IPS-11a (cell line): ENCODE measurements around the gene FBXO46.
"Not testable (repeated sequence)": the region's sequence is repeated elsewhere in the genome, so short reads cannot be mapped to it uniquely, and the experiment has no call there.

Experiments
- H3K4me3 ChIP-seq: one replicate; pipeline ENCODE4 v1.5.1; 2013; ENCODE audit warnings: low read depth, low read length, control low read depth

FBXO46 gene

DNA sequence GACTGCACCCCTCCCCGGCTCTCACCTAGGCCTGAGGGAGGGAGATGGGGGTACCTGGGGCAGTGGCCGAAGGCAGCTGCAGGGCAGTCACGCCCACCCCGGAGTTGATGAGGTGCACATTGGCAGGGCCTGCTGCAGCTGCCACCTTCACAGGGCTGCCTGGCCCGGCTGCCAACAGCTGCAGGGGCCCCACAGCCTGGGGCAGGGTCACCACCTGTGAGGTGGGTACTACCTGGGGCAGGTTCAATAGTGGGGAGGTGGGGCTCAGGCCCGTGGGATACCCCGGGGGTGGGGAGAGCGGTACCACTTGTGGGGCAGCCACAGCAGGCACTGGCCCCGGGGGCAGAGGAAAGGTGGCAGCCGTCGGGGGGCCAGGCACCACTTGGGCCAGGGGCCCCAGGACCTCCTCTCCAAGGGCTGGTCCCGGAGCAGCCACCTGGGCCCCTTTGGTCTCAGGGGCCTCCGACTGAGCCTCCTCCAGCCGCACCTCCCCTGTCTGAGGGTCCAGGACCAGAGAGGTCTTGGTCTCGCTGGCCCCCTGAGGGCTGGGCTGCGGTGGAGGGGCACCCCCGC, 35.7 kb upstream of the FBXO46 start:
- H3K4me3 ChIP-seq = no peak overlapping the region

DNA sequence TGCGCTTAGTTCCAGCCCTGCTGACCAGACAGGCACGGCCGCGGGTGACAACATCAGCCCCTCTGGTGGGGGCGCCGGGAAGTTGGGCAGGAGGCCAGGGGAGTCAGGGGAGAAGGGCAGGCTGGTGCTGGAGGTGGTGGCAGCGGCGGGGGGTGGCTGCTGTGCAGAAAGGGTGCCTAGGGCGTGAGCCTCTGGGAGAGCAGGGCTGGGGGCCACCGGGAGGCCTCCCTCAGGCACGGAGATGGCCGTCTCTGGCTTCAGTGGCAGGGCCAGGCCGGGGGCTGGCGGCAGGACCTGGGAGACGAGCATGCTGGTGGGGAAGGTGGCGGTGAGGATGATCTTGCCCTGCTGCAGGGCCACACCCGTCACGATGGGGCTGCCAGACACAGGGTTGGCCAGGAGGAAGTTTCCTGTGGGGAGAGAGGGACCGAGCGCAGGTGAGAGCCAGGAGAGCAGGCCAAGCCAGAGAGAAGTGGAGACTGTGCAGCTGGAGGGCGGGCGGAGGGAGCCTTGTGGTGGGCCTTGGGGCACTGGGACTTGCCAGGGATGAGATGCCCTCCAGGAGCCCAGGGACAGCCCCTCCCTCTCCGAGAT, 35.1 kb upstream of the FBXO46 start:
- H3K4me3 ChIP-seq = no peak overlapping the region

DNA sequence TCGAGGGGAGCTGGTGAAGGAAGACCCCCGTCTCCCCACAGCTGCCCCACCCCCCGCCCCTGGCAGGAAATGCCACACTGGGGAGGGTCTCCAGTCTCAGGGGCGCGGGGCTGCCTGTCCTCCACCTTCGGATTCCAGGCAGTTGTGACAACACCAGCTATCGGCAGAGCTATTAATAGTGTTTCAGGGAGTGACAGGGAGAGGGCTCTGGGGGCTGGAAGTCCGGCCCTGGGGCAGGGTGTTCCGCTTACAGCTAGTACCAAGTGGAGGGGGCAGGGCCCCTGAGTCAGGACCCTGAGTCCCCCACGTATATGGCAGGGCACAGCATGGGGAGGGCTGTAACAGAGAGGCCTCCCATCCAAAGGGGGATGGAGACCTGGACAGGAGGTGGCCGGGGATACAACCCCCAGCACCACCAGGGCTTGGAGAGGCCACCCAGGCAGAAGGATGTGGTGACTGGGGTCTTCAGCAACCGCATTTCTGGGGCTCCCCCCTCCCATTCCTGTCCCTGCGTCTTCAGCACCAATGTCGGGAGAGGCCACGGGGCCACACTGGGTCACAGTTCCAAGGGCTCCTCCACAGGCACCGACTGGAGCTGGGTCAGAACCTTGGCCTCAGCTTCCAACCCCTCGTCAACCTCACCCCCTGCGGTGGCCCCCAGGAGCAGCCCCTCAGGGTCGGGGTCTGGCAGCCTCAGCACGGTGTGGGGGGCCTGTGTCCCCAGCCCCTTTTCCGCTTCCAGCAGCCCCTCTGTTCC, 34.4 kb upstream of the FBXO46 start:
- no peak overlapping the region for H3K4me3 ChIP-seq

DNA sequence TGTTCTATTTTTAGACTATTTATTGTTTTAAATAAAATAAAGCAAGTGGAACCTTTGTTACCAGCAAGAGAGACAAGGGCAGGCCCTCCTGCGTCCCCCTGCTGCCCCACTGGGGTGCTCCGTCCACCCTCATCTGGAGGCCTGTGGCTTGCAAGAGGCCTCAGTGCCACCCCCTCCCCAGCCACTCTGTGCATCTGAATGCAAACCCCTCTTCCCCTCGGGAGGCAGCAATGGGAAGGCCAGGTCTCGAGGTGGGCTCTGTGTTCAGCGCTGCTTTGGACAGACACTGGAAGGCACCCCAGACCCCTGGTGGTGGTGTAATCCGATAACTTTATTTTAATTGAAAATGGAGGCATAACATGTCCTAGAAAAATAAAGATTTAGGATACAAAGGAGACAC, 33.8 kb upstream of the FBXO46 start:
- H3K4me3 ChIP-seq = no peak overlapping the region

DNA sequence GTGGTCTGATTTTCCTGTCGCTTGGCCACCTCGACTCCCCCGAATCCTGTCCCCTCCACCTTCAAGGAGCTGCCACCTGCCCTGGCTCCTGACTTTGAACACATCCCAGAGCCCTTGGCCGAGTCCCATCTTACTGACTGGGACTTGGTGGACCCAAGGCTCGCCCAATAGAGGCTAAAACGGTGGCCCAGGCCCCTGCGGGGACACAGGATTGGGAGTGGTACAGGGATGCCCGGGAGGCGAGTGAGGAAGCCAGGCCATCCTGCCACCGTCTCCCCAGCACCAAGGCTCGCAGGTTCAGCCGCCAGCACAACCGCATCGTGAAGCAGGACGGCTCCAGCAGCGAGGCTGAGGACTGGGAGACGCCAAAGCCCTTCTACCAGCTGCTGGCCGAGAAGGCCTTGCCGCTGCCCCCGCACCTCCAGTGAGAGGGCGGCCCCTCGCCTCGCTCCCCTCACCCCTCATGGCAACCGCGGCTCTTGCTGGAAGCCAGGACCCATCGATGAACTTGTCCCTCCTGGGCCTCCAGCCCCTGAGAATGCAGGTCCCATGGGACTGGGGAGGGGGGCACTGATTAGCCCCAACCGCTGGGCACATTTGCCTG, 33.1 kb upstream of the FBXO46 start:
- H3K4me3 ChIP-seq = no peak overlapping the region

DNA sequence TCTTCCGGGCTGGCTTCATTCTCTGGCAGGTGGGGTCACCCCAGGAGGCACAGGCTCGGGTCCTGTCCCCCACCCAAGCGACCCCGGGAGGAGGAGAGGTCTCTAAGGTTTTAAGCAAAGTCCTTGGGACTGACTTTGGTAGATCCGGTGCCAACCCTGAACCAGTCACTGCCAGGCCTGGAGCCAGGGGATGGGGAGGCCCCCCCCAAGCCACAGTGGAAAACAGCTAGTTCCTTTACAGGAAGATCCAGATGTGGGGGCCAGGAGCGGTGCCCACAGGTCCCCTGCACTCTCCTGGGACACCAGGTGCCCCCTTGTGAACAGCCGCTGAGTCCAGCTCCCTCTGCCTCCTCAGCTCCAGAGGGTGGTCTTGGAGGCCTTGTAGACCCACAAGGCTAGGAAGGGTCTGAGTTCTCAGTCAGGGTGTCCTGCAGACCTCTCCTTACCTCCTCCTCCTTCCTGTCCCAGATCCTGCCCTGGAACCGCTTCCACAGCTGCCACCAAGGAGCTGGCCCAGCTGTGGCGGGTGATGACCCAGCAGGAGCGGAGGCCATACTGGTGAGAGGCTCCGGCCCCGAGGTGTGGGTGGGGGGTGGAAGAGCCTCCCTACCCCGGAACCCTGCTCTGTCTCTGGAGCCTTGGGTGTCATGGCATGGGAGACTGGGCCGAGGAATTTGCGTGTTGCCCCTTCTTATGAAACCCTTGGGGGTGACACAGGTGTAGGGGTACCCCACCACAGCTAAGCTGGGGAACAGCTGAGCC, 32.4 kb upstream of the FBXO46 start:
- H3K4me3 ChIP-seq = no peak overlapping the region

DNA sequence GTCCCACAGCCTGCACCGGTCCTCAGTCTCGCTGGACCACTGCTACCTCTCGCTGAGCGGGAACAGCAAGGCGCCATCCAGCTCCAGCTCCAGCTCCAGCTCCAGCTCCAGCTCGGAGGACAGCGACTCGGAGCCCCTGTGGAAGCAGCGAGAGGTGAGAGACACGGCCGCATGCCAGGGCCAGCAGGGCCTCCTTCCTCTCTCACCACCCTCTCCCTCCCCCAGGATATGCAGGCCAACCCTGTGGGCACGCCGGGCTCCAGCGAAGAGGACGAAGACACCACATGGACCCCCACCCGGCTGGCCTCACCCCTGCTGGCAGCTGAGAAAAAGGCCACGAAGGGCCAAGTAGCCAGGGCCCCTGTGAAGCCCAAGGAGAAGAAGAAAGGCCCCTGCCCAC, 31.0 kb upstream of the FBXO46 start:
- no peak overlapping the region for H3K4me3 ChIP-seq

DNA sequence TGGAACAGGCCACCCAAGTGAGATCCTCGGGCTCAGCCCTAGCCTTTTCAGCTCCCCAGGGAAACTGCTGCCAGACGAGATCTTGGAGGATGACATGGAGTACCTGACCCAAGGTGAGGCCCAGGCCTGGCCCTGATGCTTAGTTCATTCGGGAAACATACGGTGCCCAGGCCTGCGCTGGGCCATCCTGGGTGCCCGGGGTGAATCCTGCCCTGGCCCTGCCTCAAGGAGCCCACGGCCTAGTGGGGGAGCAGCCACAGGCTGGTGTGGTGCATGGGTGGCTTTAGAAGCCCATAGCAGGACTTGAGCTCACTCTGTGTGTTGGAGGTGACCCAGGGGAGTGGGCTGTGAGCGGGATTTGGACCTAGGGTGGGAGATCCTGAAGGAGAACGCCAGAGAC, 28.2 kb upstream of the FBXO46 start:
- H3K4me3 ChIP-seq = no peak overlapping the region

DNA sequence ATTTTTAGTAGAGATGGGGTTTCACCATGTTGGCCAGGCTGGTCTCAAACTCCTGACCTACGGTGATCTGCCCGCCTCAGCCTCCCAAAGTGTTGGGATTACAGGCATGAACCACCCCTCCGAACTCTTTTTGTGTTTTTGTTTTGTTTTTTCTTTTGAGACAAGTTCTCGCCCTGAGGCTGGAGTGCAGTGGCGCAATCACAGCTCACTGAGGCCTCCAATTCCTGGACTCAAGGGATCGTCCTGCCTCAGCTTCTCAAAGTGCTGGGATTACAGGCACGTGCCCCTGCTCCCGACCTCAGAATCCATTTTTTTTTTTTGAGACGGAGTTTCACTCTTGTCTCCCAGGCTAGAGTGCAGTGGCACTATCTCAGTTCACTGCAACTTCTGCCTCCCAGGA, 27.0 kb upstream of the FBXO46 start:
- H3K4me3 ChIP-seq = no peak overlapping the region

DNA sequence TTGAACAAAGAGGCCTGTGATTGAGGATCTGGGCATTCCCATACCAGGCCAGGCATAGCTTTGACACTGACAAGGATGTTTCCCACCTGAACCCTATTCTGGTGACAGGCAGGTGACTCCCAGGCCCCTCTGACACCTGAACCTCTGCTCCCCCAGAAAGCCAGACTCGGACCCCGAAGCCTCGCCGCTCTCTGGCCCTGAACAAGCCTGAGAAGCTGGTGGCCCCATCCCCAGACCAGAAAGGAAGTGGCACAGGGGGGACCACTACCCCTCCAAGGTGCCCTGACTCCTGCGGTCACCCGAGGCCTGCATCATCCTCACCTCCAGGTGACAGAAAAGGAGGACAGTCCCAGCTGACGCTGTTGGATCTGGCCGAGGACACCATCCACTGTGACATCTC, 23.6 kb upstream of the FBXO46 start:
- no peak overlapping the region for H3K4me3 ChIP-seq

DNA sequence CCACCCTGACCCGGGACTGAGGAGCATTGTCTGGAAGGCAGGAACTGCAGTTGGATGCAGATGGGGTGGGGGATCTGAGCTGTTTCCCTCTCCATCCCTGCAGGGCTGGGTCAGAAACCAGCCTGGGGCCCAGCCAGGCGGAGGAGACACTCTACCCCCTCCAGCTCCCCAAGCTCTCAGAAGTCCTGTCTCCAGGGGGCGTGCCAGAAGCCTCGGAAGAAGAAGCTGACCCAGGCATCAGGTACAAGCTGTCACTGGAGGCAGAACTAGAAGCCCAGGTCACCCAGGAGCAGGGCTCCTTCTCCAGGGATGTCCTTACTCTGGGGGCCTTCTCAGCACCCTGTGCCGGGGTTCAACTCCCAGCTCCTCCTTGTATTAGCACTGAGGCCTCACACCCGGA, 22.9 kb upstream of the FBXO46 start:
- H3K4me3 ChIP-seq = no peak overlapping the region

DNA sequence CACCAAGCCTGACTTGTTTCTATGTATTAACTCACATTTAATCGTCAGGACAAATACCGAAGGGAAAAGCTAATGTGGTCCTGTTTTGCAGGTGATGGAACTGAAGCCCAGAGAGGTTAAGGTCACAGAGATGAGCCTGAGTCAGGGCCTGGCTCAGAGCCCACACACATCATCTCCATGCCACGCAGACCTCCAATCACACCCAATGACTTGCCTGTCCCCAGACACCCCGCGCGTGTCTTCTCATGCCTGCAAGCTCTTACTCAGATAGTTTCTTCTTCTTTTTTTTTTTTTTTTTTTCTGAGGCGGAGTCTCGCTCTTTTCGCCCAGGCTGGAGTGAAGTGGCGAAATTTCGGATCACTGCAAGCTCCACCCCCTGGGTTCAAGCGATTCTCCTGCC, 21.9 kb upstream of the FBXO46 start:
- no peak overlapping the region for H3K4me3 ChIP-seq

DNA sequence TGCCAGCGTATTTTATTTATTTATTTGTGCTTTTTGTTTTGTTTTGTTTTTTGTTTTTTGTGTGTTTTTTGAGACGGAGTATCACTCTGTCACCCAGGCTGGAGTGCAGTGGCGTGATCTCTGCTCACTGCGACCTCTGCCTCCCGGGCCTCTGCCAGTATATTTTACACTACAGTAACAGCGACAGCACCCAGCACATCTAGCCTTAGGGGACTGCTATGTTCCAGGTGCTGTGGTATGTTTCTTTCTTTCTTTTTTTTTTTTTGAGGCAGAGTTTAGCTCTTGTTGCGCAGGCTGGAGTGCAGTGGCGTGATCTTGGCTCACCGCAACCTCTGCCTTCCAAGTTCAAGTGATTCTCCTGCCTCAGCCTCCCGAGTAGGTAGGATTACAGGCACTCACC, 20.8 kb upstream of the FBXO46 start:
- H3K4me3 ChIP-seq = not testable (repeated sequence)

DNA sequence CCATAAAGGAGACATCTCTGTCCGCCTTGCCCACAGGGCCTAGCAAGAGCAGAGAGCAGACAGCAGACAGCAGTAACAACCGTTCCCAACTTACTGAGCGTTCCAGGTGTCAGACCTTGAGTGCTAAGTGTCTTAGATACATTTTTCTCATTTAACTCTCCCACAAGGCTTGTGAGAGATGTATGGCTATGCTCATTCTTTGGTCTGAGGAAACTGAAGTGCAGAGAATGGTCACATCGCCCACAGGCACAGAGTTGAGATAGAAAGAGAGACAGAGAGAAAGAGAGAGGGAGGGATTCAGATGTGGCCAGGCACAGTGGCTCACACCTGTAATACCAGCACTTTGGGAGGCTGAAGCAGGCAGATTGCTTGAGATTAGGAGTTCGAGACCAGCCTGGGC, 16.8 kb upstream of the FBXO46 start:
- no peak overlapping the region for H3K4me3 ChIP-seq

DNA sequence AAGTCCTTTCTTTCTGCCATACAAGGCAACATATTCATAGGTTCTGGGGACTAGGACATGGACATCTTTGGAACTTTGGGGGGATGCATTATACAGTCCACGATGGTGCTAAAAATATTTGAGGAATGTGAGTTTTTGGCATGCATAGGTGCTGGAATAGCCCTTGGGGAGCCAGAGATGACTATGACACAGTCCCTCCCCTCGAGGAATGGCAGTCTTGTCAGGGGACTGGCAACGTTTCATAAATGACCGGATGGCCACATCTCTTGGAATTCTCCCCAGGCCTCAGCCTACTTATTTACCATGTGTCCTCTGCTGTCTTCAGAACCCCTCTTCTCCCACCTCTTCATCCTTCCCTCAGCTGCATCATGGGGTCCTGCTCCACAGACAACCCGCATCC, 16.2 kb upstream of the FBXO46 start:
- no peak overlapping the region for H3K4me3 ChIP-seq

DNA sequence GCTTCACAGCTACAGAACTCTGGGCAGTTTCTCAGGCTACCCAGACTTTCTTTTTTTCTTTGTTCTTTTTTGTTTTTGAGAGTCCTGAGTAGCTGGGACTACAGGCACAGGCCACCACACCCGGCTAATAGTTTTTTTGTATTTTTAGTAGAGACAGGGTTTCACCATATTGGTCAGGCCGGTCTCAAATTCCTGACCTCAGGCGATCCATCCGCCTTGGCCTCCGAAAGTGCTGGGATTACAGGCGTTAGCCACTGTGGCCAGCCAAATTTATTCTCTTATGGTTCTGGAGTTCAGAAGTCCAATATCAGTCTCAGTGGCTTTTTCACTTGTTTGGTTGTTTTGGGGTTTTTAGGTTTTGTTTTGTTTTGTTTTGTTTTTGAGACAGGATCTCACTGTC, 14.9 kb upstream of the FBXO46 start:
- no peak overlapping the region for H3K4me3 ChIP-seq

DNA sequence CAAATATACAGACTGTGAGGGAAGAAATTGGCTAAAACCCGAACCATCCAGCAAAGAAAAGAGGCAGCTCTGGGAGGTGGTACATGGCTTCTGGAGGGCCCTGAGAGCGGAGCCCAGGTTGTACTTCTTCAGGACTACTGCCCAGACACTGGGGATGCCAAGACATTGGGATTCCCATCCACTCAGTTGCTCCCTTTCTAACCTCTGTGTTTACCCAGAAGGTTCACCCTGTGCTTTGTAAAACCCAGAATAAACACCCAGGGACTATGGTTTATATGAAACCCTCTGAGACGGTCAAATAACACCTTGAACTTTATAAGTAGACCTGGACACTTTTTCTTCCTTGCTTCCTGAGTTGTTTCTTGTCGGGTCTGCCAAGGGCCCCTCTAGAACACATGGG, 12.3 kb upstream of the FBXO46 start:
- H3K4me3 ChIP-seq = no peak overlapping the region

DNA sequence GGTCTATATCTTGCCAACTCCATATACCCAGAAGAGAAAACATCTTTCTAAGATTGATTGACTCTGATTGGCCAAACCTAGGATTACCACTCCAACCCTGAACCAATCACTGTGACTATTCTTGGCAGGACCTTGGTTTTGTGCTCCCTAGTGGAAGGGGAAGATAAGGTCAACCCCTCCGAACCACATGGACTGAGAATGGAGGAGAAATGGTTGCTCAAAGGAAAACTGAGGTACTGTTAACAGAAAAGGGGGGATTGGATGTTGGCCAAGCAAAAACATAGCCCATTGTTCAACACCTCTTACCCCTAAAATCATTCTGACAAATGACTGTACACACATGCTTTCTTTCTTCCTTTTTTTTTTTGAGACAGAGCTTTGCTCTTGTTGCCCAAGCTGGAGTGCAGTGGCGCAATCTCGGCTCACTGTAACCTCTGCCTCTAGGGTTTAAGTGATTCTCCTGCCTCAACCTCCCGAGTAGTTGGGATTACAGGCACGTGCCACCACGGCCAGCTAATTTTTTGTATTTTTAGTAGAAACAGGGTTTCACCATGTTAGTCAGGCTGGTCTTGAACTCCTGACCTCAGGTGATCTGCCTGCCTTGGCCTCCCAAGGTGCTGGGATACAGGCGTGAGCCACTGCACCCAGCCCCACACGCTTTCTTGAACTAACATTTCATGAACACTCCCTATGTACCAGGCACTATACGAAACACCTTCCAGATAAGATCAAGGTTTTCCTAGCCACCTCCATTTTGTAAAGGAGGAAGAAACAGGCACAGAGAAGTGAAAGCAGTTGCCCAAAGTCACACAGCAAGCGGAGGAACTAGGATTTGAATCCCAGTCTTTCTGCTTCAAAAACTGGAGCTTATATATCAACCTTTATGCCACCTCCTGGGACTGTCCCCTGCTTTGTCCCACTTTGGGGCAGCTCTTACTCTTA, 9.1 kb upstream of the FBXO46 start:
- H3K4me3 ChIP-seq = no peak overlapping the region

DNA sequence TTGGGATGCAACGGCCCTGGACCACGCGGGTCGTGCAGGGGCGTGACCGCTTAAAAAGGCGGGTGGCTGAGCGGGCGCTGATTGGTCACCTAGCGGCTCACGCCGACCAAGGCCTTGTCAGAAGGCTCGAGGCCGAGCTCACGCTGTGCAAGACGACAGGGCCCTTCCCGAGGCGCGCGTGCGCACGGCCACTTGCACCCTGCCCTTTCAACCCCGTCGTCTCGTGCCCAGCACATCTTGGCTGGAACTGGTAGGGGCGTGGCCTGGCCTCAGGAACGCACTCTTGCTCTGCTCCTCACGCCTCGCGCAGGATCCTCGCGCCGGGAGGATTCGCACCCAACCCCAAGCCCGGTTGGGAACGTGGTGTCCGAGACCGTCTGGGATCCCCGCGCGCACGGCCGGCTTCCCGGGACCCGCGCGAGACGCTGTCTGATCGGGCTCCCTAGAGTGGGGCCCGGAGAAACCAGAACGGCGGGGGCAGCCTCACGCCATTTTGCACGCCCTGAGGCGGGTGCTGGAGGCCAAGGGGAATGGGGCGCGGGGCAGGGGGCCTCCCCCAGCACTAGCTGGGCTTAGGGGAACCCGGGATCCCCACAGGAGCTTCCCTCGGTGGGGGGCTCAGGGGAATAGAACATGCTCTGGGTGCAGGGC, 2.6 kb upstream of the FBXO46 start, which contains the start of gene MEIOSIN:
MEIOSIN (plus strand) TSS at position 280 of the 651 bp plus-strand sequence. CDS start 1,938 bp downstream, outside the sequence.
- no peak within 1 kb of the TSS for H3K4me3 ChIP-seq

DNA sequence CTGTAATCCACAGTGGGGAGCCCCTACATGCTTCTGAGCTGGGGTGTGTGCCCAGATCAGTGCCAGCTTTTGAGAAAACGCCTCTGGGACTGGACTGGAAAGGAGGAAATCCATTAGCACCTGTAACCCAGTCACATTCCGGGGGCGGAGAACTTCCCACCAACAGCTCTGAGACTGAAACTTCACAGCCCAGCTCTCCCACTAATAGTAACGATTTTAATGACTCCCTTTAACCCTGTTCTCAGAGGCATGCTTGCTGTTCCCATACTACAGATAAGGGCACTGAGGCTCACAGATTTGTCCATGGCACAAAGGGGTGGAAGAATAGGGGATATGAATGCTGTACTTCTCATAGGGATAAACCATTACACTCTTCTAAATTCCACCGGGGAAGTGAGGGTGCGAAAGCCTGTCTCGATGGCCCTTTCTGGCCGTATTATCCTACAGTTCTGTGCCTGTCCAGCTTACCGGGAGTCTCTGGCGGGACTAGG, 851 bp downstream of the FBXO46 start:
- H3K4me3 ChIP-seq = peak overlapping the region; percentile 84
